ENCODE measurements around the gene TNS3. TPM values are rescaled to one million over a fixed set of nuclear protein-coding genes. Genes with fewer than 3 reads are reported as not detected.

The TNS3 gene
- total and polyA plus RNA-seq, 5 donors from 2014 or later = 1.4 TPM; not detected in 4

DNA sequence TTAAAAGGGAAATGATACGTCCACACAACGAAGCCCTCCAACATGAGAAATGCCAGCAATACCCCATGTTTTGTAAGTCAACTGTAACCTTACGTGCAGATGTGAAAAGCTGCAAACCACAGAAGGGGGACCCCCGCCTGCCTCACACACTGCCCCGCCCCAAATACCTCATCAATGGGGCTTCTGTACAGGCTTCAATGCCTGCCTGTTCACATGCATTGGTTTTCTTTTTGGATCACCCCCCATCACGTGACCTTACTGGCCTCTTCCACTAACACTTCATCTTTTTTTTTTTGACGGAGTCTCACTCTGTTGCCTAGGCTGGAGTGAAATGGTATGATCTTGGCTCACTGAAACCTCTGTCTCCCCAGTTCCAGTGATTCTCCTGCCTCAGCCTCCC is 224.0 kb downstream of the TNS3 start:
- no peaks in the 10 kb centered on the region for H3K4me1 ChIP-seq (ENCODE audit: control insufficient read depth, insufficient read depth, low read length, poor library complexity, severe bottlenecking)
- no peak overlapping the region for H3K4me3 ChIP-seq (ENCODE audit: low read depth, low read length)
- H3K9me3 Mint-ChIP-seq = no peaks in the 10 kb centered on the region
- H3K4me1 Mint-ChIP-seq = peaks cover 0 to 8% (median 2%) of the 10 kb centered on the region in 4 donors
- no peaks in the 10 kb centered on the region for H3K9me3 ChIP-seq (ENCODE audit: control insufficient read depth in 2 of 2, low read length in 2 of 2)
- DNase-seq = no peak
- H3K36me3 ChIP-seq (ENCODE audit: control insufficient read depth, insufficient read depth, low read length) = no peaks in the 10 kb centered on the region
- no peak overlapping the region for H3K27ac Mint-ChIP-seq
- H3K4me3 Mint-ChIP-seq = no peak overlapping the region
- no peak overlapping the region for H3K27ac ChIP-seq (ENCODE audit: insufficient read depth, low read length, poor library complexity, severe bottlenecking)
- no peaks in the 10 kb centered on the region for H3K36me3 Mint-ChIP-seq
- no peak for ATAC-seq (ENCODE audit: low read depth in 2 of 2)
- no peaks in the 10 kb centered on the region for H3K27me3 ChIP-seq (ENCODE audit: control insufficient read depth, insufficient read depth, low read length)
- no peaks in the 10 kb centered on the region for H3K27me3 Mint-ChIP-seq

- Mint-ChIP-seq H3K9me3 (no peaks in the 10 kb centered on the region), H3K27me3 (no peaks in the 10 kb centered on the region), H3K36me3 (no peaks in the 10 kb centered on the region), H3K27ac (no peak overlapping the region), H3K4me1 (peaks cover 0 to 8% (median 2%) of the 10 kb centered on the region in 4 donors), H3K4me3 (no peak overlapping the region)
- DNase-seq (no peak), ATAC-seq (ENCODE audit: low read depth in 2 of 2) (no peak)
- Histone ChIP-seq H3K4me3 (ENCODE audit: low read depth, low read length) (no peak overlapping the region), H3K9me3 (ENCODE audit: control insufficient read depth in 2 of 2, low read length in 2 of 2) (no peaks in the 10 kb centered on the region), H3K27ac (ENCODE audit: insufficient read depth, low read length, poor library complexity, severe bottlenecking) (no peak overlapping the region), H3K27me3 (ENCODE audit: control insufficient read depth, insufficient read depth, low read length) (no peaks in the 10 kb centered on the region), H3K4me1 (ENCODE audit: control insufficient read depth, insufficient read depth, low read length, poor library complexity, severe bottlenecking) (no peaks in the 10 kb centered on the region), H3K36me3 (ENCODE audit: control insufficient read depth, insufficient read depth, low read length) (no peaks in the 10 kb centered on the region)
Measured at GRCh38 chr7:47357361-47357760, 224.6 kb downstream of the TNS3 start.

- Histone ChIP-seq H3K27ac (ENCODE audit: insufficient read depth, low read length, poor library complexity, severe bottlenecking) (no peak overlapping the region), H3K4me3 (ENCODE audit: low read depth, low read length) (no peak overlapping the region), H3K4me1 (ENCODE audit: control insufficient read depth, insufficient read depth, low read length, poor library complexity, severe bottlenecking) (no peaks in the 10 kb centered on the region), H3K36me3 (ENCODE audit: control insufficient read depth, insufficient read depth, low read length) (no peaks in the 10 kb centered on the region), H3K27me3 (ENCODE audit: control insufficient read depth, insufficient read depth, low read length) (no peaks in the 10 kb centered on the region), H3K9me3 (ENCODE audit: control insufficient read depth in 2 of 2, low read length in 2 of 2) (no peaks in the 10 kb centered on the region)
- no peak for DNase-seq
- Mint-ChIP-seq H3K4me1 (peaks cover 0 to 3% (median under 1%) of the 10 kb centered on the region in 4 donors), H3K36me3 (no peaks in the 10 kb centered on the region), H3K9me3 (no peaks in the 10 kb centered on the region), H3K27ac (no peak overlapping the region), H3K4me3 (no peak overlapping the region), H3K27me3 (no peaks in the 10 kb centered on the region)
- no peak for ATAC-seq (ENCODE audit: low read depth in 2 of 2)
Measured at GRCh38 chr7:47356261-47356660, 225.7 kb downstream of the TNS3 start.

DNA sequence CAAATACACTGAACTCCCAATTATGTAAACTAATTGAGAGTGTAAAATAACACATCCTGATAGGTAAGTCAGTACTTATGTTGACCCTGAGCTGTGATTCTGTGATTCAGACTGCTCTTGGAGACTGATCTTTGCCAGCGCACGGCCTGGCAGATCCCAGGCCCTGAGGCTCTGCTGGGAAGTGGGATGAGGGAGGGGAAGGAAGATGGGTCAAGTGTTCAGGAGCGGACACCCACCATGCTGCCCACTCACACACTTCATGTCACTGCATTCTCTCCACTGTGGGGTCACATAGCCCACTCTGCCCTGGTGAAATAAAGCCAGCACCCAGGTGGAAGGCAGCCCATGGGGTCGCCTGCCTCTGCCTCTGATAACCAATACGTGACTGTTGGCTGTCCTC is 226.2 kb downstream of the TNS3 start:
- Mint-ChIP-seq H3K27ac (no peak overlapping the region), H3K27me3 (no peaks in the 10 kb centered on the region), H3K36me3 (no peaks in the 10 kb centered on the region), H3K9me3 (no peaks in the 10 kb centered on the region), H3K4me3 (no peak overlapping the region), H3K4me1 (peaks cover 0 to 1% (median 0%) of the 10 kb centered on the region in 4 donors)
- no peaks in the 10 kb centered on the region for H3K27me3 ChIP-seq (ENCODE audit: control insufficient read depth, insufficient read depth, low read length)
- H3K4me1 ChIP-seq (ENCODE audit: control insufficient read depth, insufficient read depth, low read length, poor library complexity, severe bottlenecking) = no peaks in the 10 kb centered on the region
- no peak for DNase-seq
- ATAC-seq (ENCODE audit: low read depth in 2 of 2) = no peak
- no peaks in the 10 kb centered on the region for H3K9me3 ChIP-seq (ENCODE audit: control insufficient read depth in 2 of 2, low read length in 2 of 2)
- no peak overlapping the region for H3K27ac ChIP-seq (ENCODE audit: insufficient read depth, low read length, poor library complexity, severe bottlenecking)
- no peak overlapping the region for H3K4me3 ChIP-seq (ENCODE audit: low read depth, low read length)
- H3K36me3 ChIP-seq (ENCODE audit: control insufficient read depth, insufficient read depth, low read length) = no peaks in the 10 kb centered on the region

GRCh38 chr7:47354831-47355541 is 226.9 kb downstream of the TNS3 start:
- no peaks in the 10 kb centered on the region for H3K9me3 Mint-ChIP-seq
- no peaks in the 10 kb centered on the region for H3K4me1 Mint-ChIP-seq
- no peak overlapping the region for H3K4me3 Mint-ChIP-seq
- H3K9me3 ChIP-seq (ENCODE audit: control insufficient read depth in 2 of 2, low read length in 2 of 2) = no peaks in the 10 kb centered on the region
- H3K27ac Mint-ChIP-seq = no peak overlapping the region
- no peaks in the 10 kb centered on the region for H3K4me1 ChIP-seq (ENCODE audit: control insufficient read depth, insufficient read depth, low read length, poor library complexity, severe bottlenecking)
- no peak for ATAC-seq (ENCODE audit: low read depth in 2 of 2)
- H3K36me3 Mint-ChIP-seq = no peaks in the 10 kb centered on the region
- H3K36me3 ChIP-seq (ENCODE audit: control insufficient read depth, insufficient read depth, low read length) = no peaks in the 10 kb centered on the region
- no peak for DNase-seq
- no peak overlapping the region for H3K27ac ChIP-seq (ENCODE audit: insufficient read depth, low read length, poor library complexity, severe bottlenecking)
- no peak overlapping the region for H3K4me3 ChIP-seq (ENCODE audit: low read depth, low read length)
- no peaks in the 10 kb centered on the region for H3K27me3 ChIP-seq (ENCODE audit: control insufficient read depth, insufficient read depth, low read length)
- no peaks in the 10 kb centered on the region for H3K27me3 Mint-ChIP-seq

- no peaks in the 10 kb centered on the region for H3K27me3 Mint-ChIP-seq
- H3K4me1 ChIP-seq (ENCODE audit: control insufficient read depth, insufficient read depth, low read length, poor library complexity, severe bottlenecking) = no peaks in the 10 kb centered on the region
- no peak for ATAC-seq (ENCODE audit: low read depth in 2 of 2)
Measured at GRCh38 chr7:47354071-47354470, 227.8 kb downstream of the TNS3 start.

GRCh38 chr7:47352394-47352968 is 229.4 kb downstream of the TNS3 start:
- Histone ChIP-seq H3K27me3 (ENCODE audit: control insufficient read depth, insufficient read depth, low read length) (no peaks in the 10 kb centered on the region), H3K36me3 (ENCODE audit: control insufficient read depth, insufficient read depth, low read length) (no peaks in the 10 kb centered on the region), H3K27ac (ENCODE audit: insufficient read depth, low read length, poor library complexity, severe bottlenecking) (no peak overlapping the region), H3K4me1 (ENCODE audit: control insufficient read depth, insufficient read depth, low read length, poor library complexity, severe bottlenecking) (no peaks in the 10 kb centered on the region), H3K9me3 (ENCODE audit: control insufficient read depth in 2 of 2, low read length in 2 of 2) (no peaks in the 10 kb centered on the region), H3K4me3 (ENCODE audit: low read depth, low read length) (no peak overlapping the region)
- Mint-ChIP-seq H3K27ac (no peak overlapping the region), H3K36me3 (no peaks in the 10 kb centered on the region), H3K4me1 (no peaks in the 10 kb centered on the region), H3K4me3 (no peak overlapping the region), H3K9me3 (no peaks in the 10 kb centered on the region), H3K27me3 (no peaks in the 10 kb centered on the region)
- DNase-seq (no peak), ATAC-seq (ENCODE audit: low read depth in 2 of 2) (no peak)

More at GRCh38 chr7:47354071-47354470, 227.8 kb downstream of the TNS3 start:
- no peaks in the 10 kb centered on the region for H3K9me3 ChIP-seq (ENCODE audit: control insufficient read depth in 2 of 2, low read length in 2 of 2)
- no peaks in the 10 kb centered on the region for H3K27me3 ChIP-seq (ENCODE audit: control insufficient read depth, insufficient read depth, low read length)
- DNase-seq = no peak
- H3K9me3 Mint-ChIP-seq = no peaks in the 10 kb centered on the region
- no peaks in the 10 kb centered on the region for H3K36me3 ChIP-seq (ENCODE audit: control insufficient read depth, insufficient read depth, low read length)
- no peak overlapping the region for H3K4me3 Mint-ChIP-seq
- peak overlapping the region in 1 of 3 donors; percentile 50 for H3K27ac Mint-ChIP-seq
- no peaks in the 10 kb centered on the region for H3K36me3 Mint-ChIP-seq
- no peak overlapping the region for H3K4me3 ChIP-seq (ENCODE audit: low read depth, low read length)
- no peak overlapping the region for H3K27ac ChIP-seq (ENCODE audit: insufficient read depth, low read length, poor library complexity, severe bottlenecking)
- H3K4me1 Mint-ChIP-seq = no peaks in the 10 kb centered on the region

Data from CD4-positive, CD25-positive, alpha-beta regulatory T cell (primary cell).